HCT116 (cell line): ENCODE results near the gene SNRPA. TPM values are rescaled to one million over a fixed set of nuclear protein-coding genes. Genes with fewer than 3 reads are reported as not detected.

Source experiments
- ATAC-seq: fragments of 200-7000 bp; cut with Tn5 transposase; 2 replicates; pipeline ENCODE4 v1.9.1; 2020; ENCODE audit warnings: mild to moderate bottlenecking, moderate library complexity
- BruUV-seq: library from RNA; stranded (reverse); fragments of 400-500 nt; replicated peaks from 2 replicates; lab custom pipeline; 2021; lab: Mats Ljungman, UMichigan
- CTCF ChIA-PET: fragments of 300-600 bp; sonication (Branson Sonifier 250); formaldehyde crosslinking; loops from one replicate; lab custom pipeline; 2021; ENCODE audit warnings: antibody characterized with exemption; lab: Charles Lee
- POLR2A ChIA-PET: fragments of 300-600, 350-600 bp; sonication (Branson Sonifier 250); formaldehyde crosslinking; loops from one replicate; lab custom pipeline; 2021; ENCODE audit warnings: antibody characterized with exemption; lab: Charles Lee
- RAD21 ChIA-PET, 2 experiments: fragments of 300-600 bp; sonication (Branson Sonifier 250); formaldehyde crosslinking; loops; one replicate each; lab custom pipeline; 2023; ENCODE audit warnings: low total read pairs in 2 of 2; ENCODE audit not compliant: uncharacterized antibody in 2 of 2, unreplicated experiment in 2 of 2, low non-redundant PET in 1 of 2; lab: Charles Lee
- DNase-seq: peaks from one replicate; pipeline ENCODE4 v3.0.0-alpha.2; 2010; ENCODE audit warnings: low read depth, low spot score
- H2AFZ ChIP-seq: fragments of 200-600 bp; shearing (Covaris generic), sonication (generic); 2 replicates; pipeline ENCODE4 v1.6.1; 2017; ENCODE audit warnings: low read depth, mixed run types, mixed read lengths, antibody characterized with exemption, low read length; ENCODE audit not compliant: poor library complexity, severe bottlenecking
- H3K27ac ChIP-seq: 2 replicates; pipeline ENCODE4 v1.5.1; 2012; ENCODE audit warnings: low read depth, low read length
- H3K27me3 ChIP-seq: fragments of 200-600 bp; sonication (generic); 2 replicates; pipeline ENCODE4 v1.6.1; 2016; ENCODE audit warnings: mixed run types, low read length, mixed read lengths; ENCODE audit not compliant: insufficient read depth
- H3K36me3 ChIP-seq, 2 experiments: fragments of 200-500 bp in 1 of 2; fragments of 200-600 bp in 1 of 2; sonication (Bioruptor generic) in 1 of 2; sonication (generic) in 1 of 2; 2 replicates each; pipeline versions ENCODE4 v1.5.1 to v1.6.1; 2014 to 2016; ENCODE audit warnings: low read length in 2 of 2, inconsistent platforms in 1 of 2, mixed read lengths in 1 of 2, mixed run types in 1 of 2; ENCODE audit not compliant: insufficient read depth in 2 of 2, control insufficient read depth in 1 of 2
- H3K4me1 ChIP-seq, 2 experiments: fragments of 200-600 bp in 1 of 2; sonication (generic) in 1 of 2; 2 replicates each; pipeline versions ENCODE4 v1.5.1 to v1.6.1; 2012 to 2017; ENCODE audit warnings: low read length in 2 of 2, inconsistent platforms in 1 of 2, mild to moderate bottlenecking in 1 of 2, mixed read lengths in 1 of 2, mixed run types in 1 of 2, moderate library complexity in 1 of 2; ENCODE audit not compliant: insufficient read depth in 2 of 2, control insufficient read depth in 1 of 2
- H3K4me2 ChIP-seq: fragments of 200-600 bp; sonication (generic); 2 replicates; pipeline ENCODE4 v1.6.1; 2017; ENCODE audit warnings: mixed run types, low read length, mixed read lengths
- H3K4me3 ChIP-seq, 2 experiments: fragments of 200-600 bp in 1 of 2; sonication (generic) in 1 of 2; replicated peaks in 1 of 2; 2 replicates each; pipeline ENCODE4 v1.5.1; 2011 to 2016; ENCODE audit warnings: low read length in 2 of 2, control low read depth in 1 of 2, low read depth in 1 of 2, mild to moderate bottlenecking in 1 of 2, mixed read lengths in 1 of 2, mixed run types in 1 of 2
- H3K79me2 ChIP-seq: fragments of 200-600 bp; sonication (generic); 2 replicates; pipeline ENCODE4 v1.6.1; 2017; ENCODE audit warnings: mild to moderate bottlenecking, mixed run types, low read length, moderate library complexity, mixed read lengths; ENCODE audit not compliant: insufficient read depth
- H3K9ac ChIP-seq: fragments of 200-600 bp; sonication (generic); 2 replicates; pipeline ENCODE4 v1.6.1; 2016; ENCODE audit warnings: low read length, mixed read lengths
- H3K9me2 ChIP-seq: fragments of 200-600 bp; sonication (generic), shearing (Covaris generic); 2 replicates; pipeline ENCODE4 v1.6.1; 2017; ENCODE audit warnings: mixed run types, mild to moderate bottlenecking, moderate library complexity; ENCODE audit not compliant: insufficient read depth
- H3K9me3 ChIP-seq, 2 experiments: fragments of 200-500 bp in 1 of 2; fragments of 200-600 bp in 1 of 2; sonication (Bioruptor generic) in 1 of 2; sonication (generic) in 1 of 2; 2 replicates each; pipeline ENCODE4 v1.6.1; 2014 to 2017; ENCODE audit warnings: low read length in 2 of 2, mixed read lengths in 2 of 2, inconsistent platforms in 1 of 2, low read depth in 1 of 2, mild to moderate bottlenecking in 1 of 2, mixed run types in 1 of 2, moderate library complexity in 1 of 2; ENCODE audit not compliant: control insufficient read depth in 1 of 2, insufficient read depth in 1 of 2
- H4K20me1 ChIP-seq: fragments of 200-600 bp; sonication (generic), shearing (Covaris generic); 2 replicates; pipeline ENCODE4 v1.6.1; 2017; ENCODE audit warnings: mixed run types, mild to moderate bottlenecking, moderate library complexity; ENCODE audit not compliant: insufficient read depth
- CBX3 ChIP-seq: IDR thresholded peaks from 2 replicates; pipeline ENCODE4 v1.6.1; 2012; ENCODE audit warnings: low read depth
- ELF1 ChIP-seq: IDR thresholded peaks from 2 replicates; pipeline ENCODE4 v1.6.1; 2012; ENCODE audit warnings: low read depth, borderline replicate concordance
- EZH2 ChIP-seq: fragments of 200-600 bp; sonication (generic); IDR thresholded peaks from 2 replicates; pipeline ENCODE4 v1.6.1; 2017; ENCODE audit warnings: antibody characterized with exemption, mixed run types
- EZH2phosphoT487 ChIP-seq: fragments of 200-600 bp; IDR thresholded peaks from 2 replicates; pipeline ENCODE4 v1.6.1; 2018; ENCODE audit warnings: antibody characterized with exemption, borderline replicate concordance
- JUND ChIP-seq: IDR thresholded peaks from 2 replicates; pipeline ENCODE4 v1.6.1; 2012
- POLR2AphosphoS5 ChIP-seq: IDR thresholded peaks from 2 replicates; pipeline ENCODE4 v1.6.1; 2011; ENCODE audit warnings: mild to moderate bottlenecking, low read depth, low read length, moderate library complexity
- RAD21 ChIP-seq: IDR thresholded peaks from 2 replicates; pipeline ENCODE4 v1.6.1; 2012; ENCODE audit warnings: low read depth, mild to moderate bottlenecking
- SIN3A ChIP-seq: IDR thresholded peaks from 2 replicates; pipeline ENCODE4 v1.6.1; 2012; ENCODE audit warnings: low read depth
- SP1 ChIP-seq: IDR thresholded peaks from 2 replicates; pipeline ENCODE4 v1.6.1; 2012; ENCODE audit warnings: low read depth
- SRF ChIP-seq: IDR thresholded peaks from 2 replicates; pipeline ENCODE4 v1.6.1; 2012; ENCODE audit warnings: low read depth
- YY1 ChIP-seq: IDR thresholded peaks from 2 replicates; pipeline ENCODE4 v1.6.1; 2011; ENCODE audit warnings: low read length, low read depth, moderate library complexity, mild to moderate bottlenecking; ENCODE audit not compliant: insufficient replicate concordance; ENCODE audit errors: extremely low read depth
- ZNF274 ChIP-seq: fragments of 200-500 bp; sonication (Bioruptor generic); IDR thresholded peaks from 2 replicates; pipeline ENCODE4 v1.6.1; 2014; ENCODE audit warnings: mild to moderate bottlenecking, low read depth, low read length, inconsistent platforms
- intact Hi-C: fragments of 100-400 bp; cut with micrococcal nuclease; formaldehyde crosslinking; loops from 2 replicates; pipeline ENCODE4 v1.10.0; 2022
- total RNA-seq: library from RNA; stranded (reverse); gene quantifications from one replicate; pipeline ENCODE4 v1.2.1, GENCODE V29; 2021; ENCODE audit not compliant: unreplicated experiment
- TF ChIP-seq, protein P1 (sequence below): IDR thresholded peaks from 2 replicates; pipeline ENCODE4 v1.6.1; 2012; ENCODE audit warnings: low read depth
- TF ChIP-seq, protein P2 (sequence below), 3 experiments: fragments of 200-600 bp in 1 of 3; sonication (generic) in 1 of 3; IDR thresholded peaks in 2 of 3; conservative IDR thresholded peaks in 1 of 3; 2 replicates each; pipeline ENCODE4 v1.5.1; 2012 to 2017; ENCODE audit warnings: low read depth in 2 of 3, low read length in 2 of 3, antibody characterized with exemption in 1 of 3, borderline replicate concordance in 1 of 3, control low read depth in 1 of 3, mild to moderate bottlenecking in 1 of 3, mixed read lengths in 1 of 3, mixed run types in 1 of 3, moderate library complexity in 1 of 3; ENCODE audit not compliant: insufficient read depth in 1 of 3
- TF ChIP-seq, protein P3 (sequence below): IDR thresholded peaks from 2 replicates; pipeline ENCODE4 v1.6.1; 2012
- TF ChIP-seq, protein P4 (sequence below): IDR thresholded peaks from 2 replicates; pipeline ENCODE4 v1.6.1; 2012

The SNRPA gene
- total RNA-seq, 1 experiment from 2014 or later, result 170 TPM

DNA sequence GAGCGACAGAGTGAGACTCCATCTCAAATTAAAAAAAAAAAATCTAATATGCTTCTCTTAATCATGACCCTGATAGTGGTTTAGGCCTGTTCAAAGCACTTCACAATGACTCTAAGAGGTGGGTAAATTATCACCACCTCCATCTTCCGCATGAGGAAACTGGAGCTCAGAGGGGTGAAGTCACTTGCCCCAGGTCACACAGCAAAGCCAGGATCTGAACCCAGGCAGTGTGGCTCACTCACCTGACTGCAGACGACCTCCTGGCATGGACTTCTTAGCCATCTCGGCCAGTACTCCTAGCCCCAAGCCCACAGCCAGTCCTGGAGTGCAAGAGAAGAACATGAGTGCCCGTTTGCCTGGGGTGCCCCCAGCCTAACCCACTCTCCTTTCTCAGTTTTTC, 41.2 kb upstream of the SNRPA start:
- H3K36me3 ChIP-seq, result peaks cover 10 to 12% of the 10 kb centered on the region in 2 experiments
- POLR2A ChIA-PET, result no interaction called here

DNA sequence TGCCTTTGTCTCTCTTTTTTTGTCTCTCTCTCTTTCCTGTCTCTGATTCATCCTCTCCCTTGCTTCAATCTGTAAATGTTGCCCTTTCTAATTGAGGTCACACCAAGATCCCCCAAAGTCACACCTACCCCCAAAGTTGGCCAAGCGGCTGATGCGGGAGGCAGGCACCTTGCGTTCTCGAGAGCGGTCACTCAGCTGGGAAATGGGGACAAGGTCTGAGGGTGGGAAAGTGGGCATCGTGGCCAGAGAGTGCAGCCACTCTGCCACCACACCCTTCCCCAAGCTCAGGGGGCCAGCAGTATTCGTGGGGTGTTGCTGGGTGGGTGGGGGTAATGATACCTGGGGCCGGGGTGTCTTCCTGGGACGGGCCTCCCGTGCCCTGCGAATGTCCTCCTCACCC, 37.1 kb upstream of the SNRPA start:
- no peaks in the 10 kb centered on the region for H3K9me3 ChIP-seq
- no peak overlapping the region; the same call in 1 of the 2 replicates for H3K27ac ChIP-seq
- POLR2A ChIA-PET, result no interaction called here
- peaks cover 22% of the 10 kb centered on the region for H3K79me2 ChIP-seq
- intact Hi-C loops, result no loop called here
- H3K9me2 ChIP-seq, result no peaks in the 10 kb centered on the region
- RAD21 ChIA-PET, result interaction anchor here in 1 of 2 experiments (0.6 kb wide), 1 partner anchor 53 kb away, joined by 3 read pairs; no protein-coding TSS in a partner anchor
- DNase-seq, result no peak
- no peak overlapping the region for H2AFZ ChIP-seq
- H3K36me3 ChIP-seq, result peaks cover under 1 to 8% of the 10 kb centered on the region in 2 experiments; a peak in 3 of 4 replicates
- peaks cover 4 to 43% of the 10 kb centered on the region in 2 experiments; a peak in 3 of 4 replicates for H3K4me1 ChIP-seq
- peak overlapping the region; percentile 97 for H3K4me2 ChIP-seq
- no peak for ATAC-seq
- peak overlapping the region; percentile 63 to 84; a peak in 2 of 4 replicates for H3K4me3 ChIP-seq
- CTCF ChIA-PET, result no interaction called here
- H4K20me1 ChIP-seq, result no peaks in the 10 kb centered on the region
- BruUV-seq, result no TSS peak
- no peaks in the 10 kb centered on the region for H3K27me3 ChIP-seq
- peak overlapping the region; percentile 95 for H3K9ac ChIP-seq
- TF ChIP-seq SIN3A, result no peak
- TF ChIP-seq EZH2, result no peak
- TF ChIP-seq JUND, result no peak
- TF ChIP-seq, protein P1, sequence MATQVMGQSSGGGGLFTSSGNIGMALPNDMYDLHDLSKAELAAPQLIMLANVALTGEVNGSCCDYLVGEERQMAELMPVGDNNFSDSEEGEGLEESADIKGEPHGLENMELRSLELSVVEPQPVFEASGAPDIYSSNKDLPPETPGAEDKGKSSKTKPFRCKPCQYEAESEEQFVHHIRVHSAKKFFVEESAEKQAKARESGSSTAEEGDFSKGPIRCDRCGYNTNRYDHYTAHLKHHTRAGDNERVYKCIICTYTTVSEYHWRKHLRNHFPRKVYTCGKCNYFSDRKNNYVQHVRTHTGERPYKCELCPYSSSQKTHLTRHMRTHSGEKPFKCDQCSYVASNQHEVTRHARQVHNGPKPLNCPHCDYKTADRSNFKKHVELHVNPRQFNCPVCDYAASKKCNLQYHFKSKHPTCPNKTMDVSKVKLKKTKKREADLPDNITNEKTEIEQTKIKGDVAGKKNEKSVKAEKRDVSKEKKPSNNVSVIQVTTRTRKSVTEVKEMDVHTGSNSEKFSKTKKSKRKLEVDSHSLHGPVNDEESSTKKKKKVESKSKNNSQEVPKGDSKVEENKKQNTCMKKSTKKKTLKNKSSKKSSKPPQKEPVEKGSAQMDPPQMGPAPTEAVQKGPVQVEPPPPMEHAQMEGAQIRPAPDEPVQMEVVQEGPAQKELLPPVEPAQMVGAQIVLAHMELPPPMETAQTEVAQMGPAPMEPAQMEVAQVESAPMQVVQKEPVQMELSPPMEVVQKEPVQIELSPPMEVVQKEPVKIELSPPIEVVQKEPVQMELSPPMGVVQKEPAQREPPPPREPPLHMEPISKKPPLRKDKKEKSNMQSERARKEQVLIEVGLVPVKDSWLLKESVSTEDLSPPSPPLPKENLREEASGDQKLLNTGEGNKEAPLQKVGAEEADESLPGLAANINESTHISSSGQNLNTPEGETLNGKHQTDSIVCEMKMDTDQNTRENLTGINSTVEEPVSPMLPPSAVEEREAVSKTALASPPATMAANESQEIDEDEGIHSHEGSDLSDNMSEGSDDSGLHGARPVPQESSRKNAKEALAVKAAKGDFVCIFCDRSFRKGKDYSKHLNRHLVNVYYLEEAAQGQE, result no peak
- TF ChIP-seq, protein P2, sequence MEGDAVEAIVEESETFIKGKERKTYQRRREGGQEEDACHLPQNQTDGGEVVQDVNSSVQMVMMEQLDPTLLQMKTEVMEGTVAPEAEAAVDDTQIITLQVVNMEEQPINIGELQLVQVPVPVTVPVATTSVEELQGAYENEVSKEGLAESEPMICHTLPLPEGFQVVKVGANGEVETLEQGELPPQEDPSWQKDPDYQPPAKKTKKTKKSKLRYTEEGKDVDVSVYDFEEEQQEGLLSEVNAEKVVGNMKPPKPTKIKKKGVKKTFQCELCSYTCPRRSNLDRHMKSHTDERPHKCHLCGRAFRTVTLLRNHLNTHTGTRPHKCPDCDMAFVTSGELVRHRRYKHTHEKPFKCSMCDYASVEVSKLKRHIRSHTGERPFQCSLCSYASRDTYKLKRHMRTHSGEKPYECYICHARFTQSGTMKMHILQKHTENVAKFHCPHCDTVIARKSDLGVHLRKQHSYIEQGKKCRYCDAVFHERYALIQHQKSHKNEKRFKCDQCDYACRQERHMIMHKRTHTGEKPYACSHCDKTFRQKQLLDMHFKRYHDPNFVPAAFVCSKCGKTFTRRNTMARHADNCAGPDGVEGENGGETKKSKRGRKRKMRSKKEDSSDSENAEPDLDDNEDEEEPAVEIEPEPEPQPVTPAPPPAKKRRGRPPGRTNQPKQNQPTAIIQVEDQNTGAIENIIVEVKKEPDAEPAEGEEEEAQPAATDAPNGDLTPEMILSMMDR (IDR thresholded peaks at IDR 0.05 in 2 of 3, conservative IDR thresholded peaks at IDR 0.05 in 1 of 3; ENCODE audit: borderline replicate concordance in 1 of 3, insufficient read depth in 1 of 3, low read depth in 2 of 3, low read length in 2 of 3), result no peak
- no peak for TF ChIP-seq ZNF274
- TF ChIP-seq, protein P3, sequence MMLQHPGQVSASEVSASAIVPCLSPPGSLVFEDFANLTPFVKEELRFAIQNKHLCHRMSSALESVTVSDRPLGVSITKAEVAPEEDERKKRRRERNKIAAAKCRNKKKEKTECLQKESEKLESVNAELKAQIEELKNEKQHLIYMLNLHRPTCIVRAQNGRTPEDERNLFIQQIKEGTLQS, result no peak
- no peak for TF ChIP-seq SRF
- TF ChIP-seq RAD21, result no peak
- TF ChIP-seq, protein P4, sequence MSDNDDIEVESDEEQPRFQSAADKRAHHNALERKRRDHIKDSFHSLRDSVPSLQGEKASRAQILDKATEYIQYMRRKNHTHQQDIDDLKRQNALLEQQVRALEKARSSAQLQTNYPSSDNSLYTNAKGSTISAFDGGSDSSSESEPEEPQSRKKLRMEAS, result no peak
- TF ChIP-seq ELF1, result no peak
- no peak for TF ChIP-seq CBX3

More for the DNA sequence above, 41.2 kb upstream of the SNRPA start:
- CTCF ChIA-PET, result no interaction called here
- no peaks in the 10 kb centered on the region for H3K9me3 ChIP-seq
- no peak overlapping the region for H3K4me2 ChIP-seq
- RAD21 ChIA-PET, result no interaction called here
- no peaks in the 10 kb centered on the region for H4K20me1 ChIP-seq
- peaks cover 4% of the 10 kb centered on the region; the same call in 1 of the 2 replicates for H3K79me2 ChIP-seq
- ATAC-seq (no peak), DNase-seq (no peak)
- H3K4me3 ChIP-seq, result no peak overlapping the region
- no TSS peak for BruUV-seq
- no peak overlapping the region for H3K27ac ChIP-seq
- H3K27me3 ChIP-seq, result no peaks in the 10 kb centered on the region
- TF ChIP-seq POLR2AphosphoS5 (no peak), CBX3 (no peak), RAD21 (no peak), EZH2phosphoT487 (no peak), YY1 (no peak), EZH2 (no peak), SIN3A (no peak), SP1 (no peak), JUND (no peak)
- intact Hi-C loops, result no loop called here
- peaks cover 4 to 10% of the 10 kb centered on the region in 2 experiments; a peak in 3 of 4 replicates for H3K4me1 ChIP-seq
- no peak overlapping the region for H2AFZ ChIP-seq
- no peak overlapping the region for H3K9ac ChIP-seq
- H3K9me2 ChIP-seq, result no peaks in the 10 kb centered on the region
